HepG2 (cell line): Measurements from ENCODE around the gene TPM3. TPM values are rescaled to one million over a fixed set of nuclear protein-coding genes. Genes with fewer than 3 reads are reported as not detected.
A peak's percentile ranks its signal among the peaks of the same experiment; 100 is the strongest.

Experiments
- ATAC-seq: fragments of 200-7000 bp; cut with Tn5 transposase; 3 replicates; pipeline ENCODE4 v1.9.1; 2020; ENCODE audit warnings: mild to moderate bottlenecking, moderate library complexity
- BruUV-seq: library from RNA; stranded (reverse); fragments of 400-500 nt; replicated peaks from 2 replicates; lab custom pipeline; 2021; lab: Mats Ljungman, UMichigan
- CTCF ChIA-PET: fragments of 300-600 bp; formaldehyde crosslinking; extraction: SDS; loops from one replicate; lab custom pipeline; 2021; ENCODE audit warnings: low total read pairs, inconsistent platforms, low intra/inter-chr PET ratio; lab: Yijun Ruan, JAX
- POLR2A ChIA-PET: fragments of 350-600 bp; sonication (Branson Sonifier 250); formaldehyde crosslinking; loops from one replicate; lab custom pipeline; 2020; ENCODE audit warnings: antibody characterized with exemption, inconsistent platforms; lab: Yijun Ruan, JAX
- DNase-seq: peaks from one replicate; pipeline ENCODE4 v3.0.0-alpha.2; 2015; ENCODE audit warnings: low spot score
- FAIRE-seq: peaks from 3 replicates; lab custom pipeline; 2011; peaks lifted over from hg19 to GRCh38; lab: Jason Lieb, UNC
- H2AFZ ChIP-seq: one replicate; pipeline ENCODE4 v1.6.1; 2011; ENCODE audit warnings: low read length, inconsistent platforms
- H3K27ac ChIP-seq: fragments of 300-600 bp; 3 replicates; pipeline ENCODE4 v1.8.0; 2011; ENCODE audit warnings: mixed run types, mild to moderate bottlenecking, mixed read lengths, low read length, inconsistent platforms; ENCODE audit not compliant: insufficient read depth; ENCODE audit errors: extremely low read length
- H3K27me3 ChIP-seq, 2 experiments: fragments of 200-600 bp in 1 of 2; 2 replicates in 1 of 2; 3 replicates in 1 of 2; pipeline versions ENCODE4 v1.6.0 to v1.8.0; 2011; ENCODE audit warnings: low read length in 2 of 2, mild to moderate bottlenecking in 2 of 2, moderate library complexity in 2 of 2, inconsistent platforms in 1 of 2; ENCODE audit not compliant: insufficient read depth in 2 of 2, control insufficient read depth in 1 of 2
- H3K36me3 ChIP-seq, 2 experiments: fragments of 200-600 bp in 1 of 2; replicated peaks in 1 of 2; 2 replicates in 1 of 2; 3 replicates in 1 of 2; pipeline versions ENCODE4 v1.5.1 to v1.8.0; 2011; ENCODE audit warnings: low read length in 2 of 2, inconsistent platforms in 1 of 2; ENCODE audit not compliant: insufficient read depth in 2 of 2, control insufficient read depth in 1 of 2
- H3K4me1 ChIP-seq: 2 replicates; pipeline ENCODE4 v1.5.1; 2012; ENCODE audit warnings: low read length, inconsistent platforms; ENCODE audit not compliant: insufficient read depth
- H3K4me2 ChIP-seq: 2 replicates; pipeline ENCODE4 v1.6.0; 2011; ENCODE audit warnings: low read depth, low read length, inconsistent platforms
- H3K4me3 ChIP-seq, 3 experiments: fragments of 200-600 bp in 1 of 3; sonication (generic), shearing (Covaris generic) in 1 of 3; replicated peaks in 1 of 3; 2 replicates each; pipeline ENCODE4 v1.5.1; 2011 to 2016; ENCODE audit warnings: low read length in 3 of 3, inconsistent platforms in 2 of 3, low read depth in 2 of 3, mild to moderate bottlenecking in 2 of 3, control low read depth in 1 of 3, mixed read lengths in 1 of 3; ENCODE audit not compliant: insufficient read depth in 1 of 3
- H3K79me2 ChIP-seq: one replicate; pipeline ENCODE4 v1.6.1; 2011; ENCODE audit warnings: low read length, inconsistent platforms; ENCODE audit not compliant: insufficient read depth
- H3K9ac ChIP-seq: 2 replicates; pipeline ENCODE4 v1.6.0; 2011; ENCODE audit warnings: mild to moderate bottlenecking, low read depth, low read length, inconsistent platforms; ENCODE audit not compliant: insufficient read depth
- H3K9me3 ChIP-seq: 2 replicates; pipeline ENCODE4 v1.5.1; 2012; ENCODE audit warnings: mild to moderate bottlenecking, low read length
- H4K20me1 ChIP-seq: 2 replicates; pipeline ENCODE4 v1.6.0; 2011; ENCODE audit warnings: inconsistent platforms, mild to moderate bottlenecking, low read length, moderate library complexity; ENCODE audit not compliant: insufficient read depth
- ARID3A ChIP-seq: IDR thresholded peaks from 2 replicates; pipeline ENCODE4 v1.6.1; 2012; ENCODE audit warnings: low read depth, low read length, improper control_type of control experiment
- CHD4 ChIP-seq: fragments of 200-600 bp; sonication (generic); IDR thresholded peaks from 2 replicates; pipeline ENCODE4 v1.7.0; 2017; ENCODE audit warnings: mild to moderate bottlenecking, low read length, borderline replicate concordance
- HNF4G ChIP-seq, 2 experiments: sonication (generic) in 1 of 2; formaldehyde crosslinking in 1 of 2; IDR thresholded peaks; 2 replicates each; pipeline versions ENCODE4 v1.4.0 to v1.6.1; 2011 to 2020; ENCODE audit warnings: borderline replicate concordance in 2 of 2, low read depth in 2 of 2, mild to moderate bottlenecking in 2 of 2, low read length in 1 of 2, missing genetic modification reagents in 1 of 2, moderate library complexity in 1 of 2
- KDM1A ChIP-seq: IDR thresholded peaks from 2 replicates; pipeline ENCODE4 v1.6.1; 2016; ENCODE audit warnings: missing compliant biosample characterization
- NR2C2 ChIP-seq: sonication (generic); formaldehyde crosslinking; IDR thresholded peaks from 2 replicates; pipeline ENCODE4 v1.4.0; 2020; ENCODE audit warnings: missing genetic modification reagents, mild to moderate bottlenecking, moderate library complexity, borderline replicate concordance
- NR2F1 ChIP-seq, 2 experiments: fragments of 450-650 bp in 1 of 2; formaldehyde crosslinking in 1 of 2; IDR thresholded peaks; 2 replicates each; pipeline versions ENCODE4 v1.5.0 to v1.6.1; 2016 to 2020; ENCODE audit warnings: mild to moderate bottlenecking in 1 of 2, missing compliant biosample characterization in 1 of 2, missing genetic modification reagents in 1 of 2, moderate library complexity in 1 of 2
- PHF21A ChIP-seq: sonication (generic); formaldehyde crosslinking; IDR thresholded peaks from 2 replicates; pipeline ENCODE4 v1.5.0; 2020; ENCODE audit warnings: mild to moderate bottlenecking, missing genetic modification reagents
- PREB ChIP-seq: sonication (generic); formaldehyde crosslinking; IDR thresholded peaks from 2 replicates; pipeline ENCODE4 v1.4.0; 2020; ENCODE audit warnings: missing genetic modification reagents
- SIX1 ChIP-seq: sonication (generic); formaldehyde crosslinking; IDR thresholded peaks from 2 replicates; pipeline ENCODE4 v1.4.0; 2020; ENCODE audit warnings: missing genetic modification reagents, borderline replicate concordance
- SMARCC2 ChIP-seq: fragments of 450-650 bp; IDR thresholded peaks from 2 replicates; pipeline ENCODE4 v1.6.1; 2017; ENCODE audit warnings: antibody characterized with exemption, mild to moderate bottlenecking
- STAG1 ChIP-seq: sonication (generic); formaldehyde crosslinking; IDR thresholded peaks from 2 replicates; pipeline ENCODE4 v1.4.0; 2020; ENCODE audit warnings: missing genetic modification reagents
- ZNF142 ChIP-seq: sonication (generic); formaldehyde crosslinking; IDR thresholded peaks from 2 replicates; pipeline ENCODE4 v1.4.0; 2020; ENCODE audit warnings: missing genetic modification reagents
- ZNF619 ChIP-seq: sonication (generic); formaldehyde crosslinking; IDR thresholded peaks from 2 replicates; pipeline ENCODE4 v1.4.0; 2020; ENCODE audit warnings: mild to moderate bottlenecking, missing genetic modification reagents
- ZNF629 ChIP-seq: sonication (generic); formaldehyde crosslinking; conservative IDR thresholded peaks from 2 replicates; pipeline ENCODE4 v1.5.0; 2020; ENCODE audit warnings: missing genetic modification reagents
- WGBS: methylation state at CpG from one replicate; pipeline ENCODE4 v1.1.6; 2017; ENCODE audit warnings: low lambda C conversion rate; 5-methylcytosine and 5-hydroxymethylcytosine counted together
- in situ Hi-C: cut with HindIII; loops from 2 replicates; pipeline ENCODE4 v1.10.0; 2017; ENCODE audit warnings: low pct_unique_long_range_greater_than_20kb; ENCODE audit not compliant: extremely low pct_ligation_motif_present
- intact Hi-C: fragments of 100-400 bp; cut with micrococcal nuclease; formaldehyde crosslinking; loops from one replicate; pipeline ENCODE4 v1.10.0; 2022; ENCODE audit not compliant: unreplicated experiment
- polyA plus RNA-seq, 8 experiments: library from polyadenylated mRNA; depleted of rRNA in 3 of 8; stranded (reverse) in 7 of 8; unstranded in 1 of 8; fragments of >200 nt; fragmentation: Illumina TruSeq in 4 of 8; extraction: Trizol in 4 of 8; gene quantifications; 2 replicates each; pipeline versions ENCODE4 v1.2.1 to v1.2.3, GENCODE V29; 2011 to 2016; ENCODE audit warnings: low read depth in 4 of 8, missing spikeins in 1 of 8, mixed read lengths in 1 of 8; ENCODE audit not compliant: insufficient read depth in 1 of 8
- total RNA-seq, 5 experiments: library from RNA; depleted of rRNA; stranded (reverse); fragments of >200 nt; fragmentation: Illumina TruSeq; extraction: Trizol; gene quantifications; 2 replicates each; pipeline ENCODE4 v1.2.3, GENCODE V29; 2016; ENCODE audit warnings: low read depth in 1 of 5
- TF ChIP-seq, protein P1 (sequence below): sonication (generic); formaldehyde crosslinking; IDR thresholded peaks from 2 replicates; pipeline ENCODE4 v1.5.0; 2020; ENCODE audit warnings: missing genetic modification reagents, mild to moderate bottlenecking, borderline replicate concordance

The TPM3 gene
- total and polyA plus RNA-seq, 2 of the 13 experiments (the other 11 are each of a cell fraction or from before 2014, with no cell fraction given): 160 to 307 TPM

DNA sequence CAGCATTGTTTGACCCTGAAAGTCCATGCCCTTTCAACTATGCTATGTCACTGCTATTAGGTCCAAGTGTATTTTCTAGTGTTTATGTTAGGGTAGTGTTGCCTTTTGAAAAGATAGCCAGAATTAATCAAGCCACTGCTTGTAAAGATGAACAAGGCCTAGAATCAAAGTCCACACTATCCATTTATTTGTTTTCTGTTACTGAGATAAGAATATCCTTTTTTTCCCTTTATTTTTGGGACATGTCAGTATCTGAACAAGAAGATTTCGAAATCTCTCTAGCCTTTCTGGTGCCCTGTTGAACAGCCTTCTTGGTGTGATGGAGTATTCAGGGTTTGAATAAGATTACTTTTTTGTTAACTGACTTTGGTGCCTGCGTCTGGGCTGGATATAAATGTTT lies 45.5 kb upstream of the TPM3 start:
- Histone ChIP-seq H3K36me3 (peaks cover 21 to 66% of the 10 kb centered on the region in 2 experiments), H4K20me1 (0 out of 2 replicates have a peak, but pooled peaks cover 4% of the 10 kb centered on the region), H3K27me3 (no peaks in the 10 kb centered on the region), H3K4me3 (peak overlapping the region in 1 of 3 experiments; percentile 49; a peak in 1 of 6 replicates), H3K4me2 (peak overlapping the region; percentile 64), H3K79me2 (peaks cover 33% of the 10 kb centered on the region), H2AFZ (no peak overlapping the region), H3K27ac (peak overlapping the region; percentile 80), H3K9ac (peak overlapping the region; percentile 25; the same call in 1 of the 2 replicates), H3K4me1 (peaks cover 57% of the 10 kb centered on the region), H3K9me3 (no peaks in the 10 kb centered on the region)
- no TSS peak for BruUV-seq
- CTCF ChIA-PET: no interaction called here
- in situ Hi-C loops (no loop called here), intact Hi-C loops (loop anchor here (2.0 kb wide), 1 partner anchor 17 kb away; the partner anchor contains the start of gene UBAP2L)
- peak; percentile 92 for DNase-seq
- peak; percentile 77 for FAIRE-seq
- POLR2A ChIA-PET: interaction anchor here (5.1 kb wide), 1 partner anchor 18 kb away, joined by 29 read pairs; the partner anchor contains the start of gene UBAP2L
- WGBS: 2% methylated on average over 2 of the region's 2 CpGs
- peak; percentile 90 for ATAC-seq
- no peak for TF ChIP-seq STAG1
- TF ChIP-seq ZNF142 (CRISPR knock-in tag): no peak
- TF ChIP-seq NR2F1 (CRISPR knock-in tag; IDR thresholded peaks at IDR 0.05): peak in 1 of 2 experiments; percentile 64; a peak in 3 of 4 replicates
- peak; percentile 86 for TF ChIP-seq ARID3A
- TF ChIP-seq CHD4: no peak
- TF ChIP-seq SMARCC2: no peak
- TF ChIP-seq KDM1A (CRISPR knock-in tag): no peak
- TF ChIP-seq, protein P1, sequence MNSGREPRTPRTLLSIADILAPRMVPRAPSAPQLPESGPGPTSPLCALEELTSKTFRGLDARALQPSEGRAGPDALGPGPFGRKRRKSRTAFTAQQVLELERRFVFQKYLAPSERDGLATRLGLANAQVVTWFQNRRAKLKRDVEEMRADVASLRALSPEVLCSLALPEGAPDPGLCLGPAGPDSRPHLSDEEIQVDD (CRISPR knock-in tag): no peak
- TF ChIP-seq SIX1: peak; percentile 81; the same call in 1 of the 2 replicates
- TF ChIP-seq ZNF629 (CRISPR knock-in tag): no peak
- TF ChIP-seq ZNF619 (CRISPR knock-in tag): no peak
- no peak for TF ChIP-seq PREB (CRISPR knock-in tag)
- TF ChIP-seq NR2C2 (CRISPR knock-in tag): peak; percentile 88
- peak; percentile 80 for TF ChIP-seq PHF21A (CRISPR knock-in tag)
- peak; percentile 80 for TF ChIP-seq HNF4G (IDR thresholded peaks at IDR 0.05; ENCODE audit: borderline replicate concordance, low read depth, low read length)
- peak; percentile 32; the same call in 1 of the 2 replicates for TF ChIP-seq HNF4G (CRISPR knock-in tag; IDR thresholded peaks at IDR 0.05; ENCODE audit: borderline replicate concordance, low read depth)
